Ovary (tissue), 3 donors: Measurements from ENCODE around the gene MSI2.

Experiments used
- EP300 ChIP-seq: sonication (generic); formaldehyde crosslinking; IDR thresholded peaks from one replicate; pipeline ENCODE4 v1.6.1; 2017; ENCODE audit warnings: antibody characterized with exemption
- POLR2A ChIP-seq: fragments of 450-650 bp; IDR thresholded peaks from one replicate; pipeline ENCODE4 v1.6.1; 2017; ENCODE audit warnings: antibody characterized with exemption, mild to moderate bottlenecking, moderate library complexity
- TF ChIP-seq, protein P1 (sequence below), 3 donors: fragments of 450-650 bp in 2 of 3; fragments of 200-600 bp in 1 of 3; IDR thresholded peaks; one replicate each; pipeline versions ENCODE4 v1.5.1 to v1.8.0; 2016 to 2022; ENCODE audit warnings: antibody characterized with exemption in 3 of 3, mild to moderate bottlenecking in 1 of 3
- donor health status: DM: no; HTN: no; CAD: no.

DNA sequence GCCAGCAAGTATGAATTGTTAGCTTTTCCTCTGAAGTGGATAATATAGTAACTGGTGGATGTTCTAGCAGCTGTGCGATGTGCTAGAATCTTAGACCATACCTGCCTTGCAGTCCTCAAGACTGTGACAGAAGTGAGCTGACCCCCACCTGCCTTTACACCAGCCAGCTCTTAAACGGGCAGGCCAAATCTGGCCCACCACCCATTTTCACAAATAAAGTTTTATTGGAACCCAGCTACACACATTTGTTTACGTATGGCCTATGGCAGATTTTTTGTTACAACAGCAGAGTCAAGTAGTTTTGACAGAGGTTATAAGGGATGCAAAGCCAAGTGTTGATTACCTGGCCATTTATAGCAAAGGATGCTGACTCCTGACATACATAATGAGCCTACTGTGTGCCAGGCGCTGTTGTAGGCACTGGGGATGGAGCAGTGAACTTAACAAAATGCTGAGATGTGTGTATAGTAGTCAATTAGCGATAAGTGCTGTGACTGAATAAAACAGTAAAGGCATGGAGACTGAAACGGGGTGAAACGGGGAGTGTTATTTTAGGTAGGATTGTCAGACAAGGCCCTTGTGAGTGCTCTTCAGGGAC is 79.0 kb downstream of the MSI2 start:
- TF ChIP-seq POLR2A (no peak), EP300 (no peak)
- TF ChIP-seq, protein P1, sequence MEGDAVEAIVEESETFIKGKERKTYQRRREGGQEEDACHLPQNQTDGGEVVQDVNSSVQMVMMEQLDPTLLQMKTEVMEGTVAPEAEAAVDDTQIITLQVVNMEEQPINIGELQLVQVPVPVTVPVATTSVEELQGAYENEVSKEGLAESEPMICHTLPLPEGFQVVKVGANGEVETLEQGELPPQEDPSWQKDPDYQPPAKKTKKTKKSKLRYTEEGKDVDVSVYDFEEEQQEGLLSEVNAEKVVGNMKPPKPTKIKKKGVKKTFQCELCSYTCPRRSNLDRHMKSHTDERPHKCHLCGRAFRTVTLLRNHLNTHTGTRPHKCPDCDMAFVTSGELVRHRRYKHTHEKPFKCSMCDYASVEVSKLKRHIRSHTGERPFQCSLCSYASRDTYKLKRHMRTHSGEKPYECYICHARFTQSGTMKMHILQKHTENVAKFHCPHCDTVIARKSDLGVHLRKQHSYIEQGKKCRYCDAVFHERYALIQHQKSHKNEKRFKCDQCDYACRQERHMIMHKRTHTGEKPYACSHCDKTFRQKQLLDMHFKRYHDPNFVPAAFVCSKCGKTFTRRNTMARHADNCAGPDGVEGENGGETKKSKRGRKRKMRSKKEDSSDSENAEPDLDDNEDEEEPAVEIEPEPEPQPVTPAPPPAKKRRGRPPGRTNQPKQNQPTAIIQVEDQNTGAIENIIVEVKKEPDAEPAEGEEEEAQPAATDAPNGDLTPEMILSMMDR (IDR thresholded peaks at IDR 0.05): no peak
